Endometrial microvascular endothelial cells (primary cell): Measurements from ENCODE around the gene NINJ2. TPM values are rescaled to one million over a fixed set of nuclear protein-coding genes. Genes with fewer than 3 reads are reported as not detected.
"Not testable (repeated sequence)": the region's sequence is repeated elsewhere in the genome, so short reads cannot be mapped to it uniquely, and the experiment has no call there.

Source experiments
- in situ Hi-C: cut with HindIII; loops from 2 replicates; pipeline ENCODE4 v1.10.0; 2017; ENCODE audit warnings: low sequenced_read_pairs, low pct_unique_long_range_greater_than_20kb; ENCODE audit errors: inconsistent ontology term
- total RNA-seq: library from RNA; depleted of rRNA; stranded (reverse); fragments of >200 nt; gene quantifications from one replicate; pipeline ENCODE4 v1.2.3, GENCODE V29; 2015; ENCODE audit errors: inconsistent ontology term

Gene NINJ2
- total RNA-seq, 1 donor from 2014 or later, result 0.37 TPM

DNA sequence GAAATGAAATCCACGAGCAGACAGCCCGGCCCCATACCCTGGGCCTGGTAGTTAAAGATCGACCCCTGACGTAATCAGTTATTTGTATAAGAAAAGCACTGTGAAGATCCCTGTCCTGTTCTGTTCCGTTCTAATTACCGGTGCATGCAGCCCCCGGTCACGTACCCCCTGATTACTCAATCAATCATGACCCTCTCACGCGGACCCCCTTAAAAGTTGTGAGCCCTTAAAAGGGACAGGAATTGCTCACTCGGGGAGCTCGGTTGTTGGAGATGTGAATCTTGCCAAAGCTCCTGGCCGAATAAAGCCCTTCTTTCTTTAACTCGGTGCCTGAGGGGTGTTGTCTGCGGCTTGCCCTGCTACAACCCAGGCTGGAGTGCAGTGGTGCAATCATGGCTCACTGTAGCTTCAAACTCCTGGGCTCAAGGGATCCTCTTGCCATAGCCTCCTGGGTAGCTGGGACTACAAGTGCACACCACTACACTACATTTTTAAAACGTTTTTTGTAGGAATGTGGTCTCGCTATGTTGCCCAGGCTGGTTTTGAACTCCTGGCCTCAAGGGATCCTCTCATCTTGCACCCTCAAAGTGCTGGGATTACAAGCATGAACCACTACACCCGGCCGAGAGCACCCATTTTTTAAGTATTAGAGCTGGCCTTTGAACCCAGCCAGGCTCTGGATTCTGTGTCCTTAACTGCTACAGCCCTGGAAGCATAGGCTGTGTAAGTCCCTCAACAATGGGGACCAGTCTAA lies 85.1 kb downstream of the NINJ2 start:
- in situ Hi-C loops, result not testable (repeated sequence)

DNA sequence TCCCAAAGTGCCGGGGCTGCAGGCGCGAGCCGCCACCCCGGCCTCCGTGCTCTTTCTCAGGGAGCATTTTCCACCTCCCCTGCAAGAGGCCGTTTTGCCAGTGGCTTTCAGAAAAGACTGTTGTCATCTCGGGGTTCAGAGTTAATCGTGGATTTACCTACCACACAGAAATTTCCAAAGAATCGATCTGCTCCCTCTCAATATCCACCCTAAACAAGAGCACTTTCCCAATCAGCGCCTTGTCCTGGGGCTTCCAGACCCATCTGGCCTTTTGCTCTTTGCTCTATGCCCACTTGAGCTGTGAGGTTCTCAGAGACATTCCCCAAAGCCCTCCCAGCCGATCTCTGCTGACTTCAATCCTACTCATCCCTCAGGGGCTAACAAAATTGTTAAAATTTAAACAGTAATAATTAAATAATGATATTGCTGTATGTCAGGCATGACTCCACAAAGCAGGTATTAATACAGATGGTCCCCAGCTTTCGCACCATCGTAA lies 86.6 kb downstream of the NINJ2 start:
- in situ Hi-C loops, result no loop called here

DNA sequence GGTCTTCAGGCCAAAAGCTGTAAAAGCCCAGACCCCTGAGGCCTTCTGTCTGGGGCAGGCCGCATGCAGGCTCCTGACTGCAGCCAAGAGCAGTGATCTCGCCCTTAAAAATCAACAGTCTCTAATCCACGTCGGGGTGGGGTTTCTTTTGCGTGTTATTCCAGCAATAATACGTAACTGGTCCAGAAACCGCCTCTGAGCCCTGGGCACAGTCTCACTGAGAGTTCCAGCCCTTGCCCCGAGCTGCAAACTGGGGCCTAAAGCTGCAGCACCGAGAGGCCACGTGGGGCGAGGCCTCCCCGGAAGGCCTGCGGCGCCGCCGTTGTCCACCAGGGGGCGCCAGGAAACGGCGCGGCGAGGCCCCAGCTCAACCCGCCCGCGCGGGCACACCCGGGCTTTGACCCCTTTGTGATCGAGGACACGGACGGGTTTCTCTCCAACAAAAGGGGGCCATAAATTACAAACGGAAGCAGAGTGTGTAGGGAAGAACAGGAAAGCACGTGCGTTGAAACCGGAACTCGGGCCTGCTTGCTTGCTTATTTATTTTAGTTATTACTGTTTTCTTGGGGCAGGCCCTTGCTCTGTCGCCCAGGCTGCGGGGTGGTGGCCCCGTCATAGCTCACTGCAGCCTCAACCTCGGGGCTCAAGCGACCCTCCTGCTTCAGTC lies 87.2 kb downstream of the NINJ2 start:
- in situ Hi-C loops, result no loop called here

DNA sequence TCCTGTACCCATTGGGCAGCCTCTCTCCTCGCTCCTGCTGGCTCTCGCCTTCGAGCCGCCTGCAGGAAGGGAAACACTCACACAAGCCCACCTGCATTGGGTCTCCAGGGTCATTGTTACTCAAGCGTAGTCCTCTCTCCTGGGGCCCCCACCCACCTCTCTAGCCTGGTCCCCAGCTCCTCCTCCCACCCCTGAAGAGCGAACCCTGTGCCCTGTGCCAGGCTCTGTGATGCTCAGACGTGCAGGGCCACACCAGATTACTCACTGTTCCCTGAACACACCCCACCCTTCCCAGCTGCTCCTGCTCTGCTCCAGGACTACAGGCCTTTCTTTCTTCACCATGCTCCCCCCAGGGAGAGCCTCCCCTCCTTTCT lies 88.1 kb downstream of the NINJ2 start:
- in situ Hi-C loops, result no loop called here

DNA sequence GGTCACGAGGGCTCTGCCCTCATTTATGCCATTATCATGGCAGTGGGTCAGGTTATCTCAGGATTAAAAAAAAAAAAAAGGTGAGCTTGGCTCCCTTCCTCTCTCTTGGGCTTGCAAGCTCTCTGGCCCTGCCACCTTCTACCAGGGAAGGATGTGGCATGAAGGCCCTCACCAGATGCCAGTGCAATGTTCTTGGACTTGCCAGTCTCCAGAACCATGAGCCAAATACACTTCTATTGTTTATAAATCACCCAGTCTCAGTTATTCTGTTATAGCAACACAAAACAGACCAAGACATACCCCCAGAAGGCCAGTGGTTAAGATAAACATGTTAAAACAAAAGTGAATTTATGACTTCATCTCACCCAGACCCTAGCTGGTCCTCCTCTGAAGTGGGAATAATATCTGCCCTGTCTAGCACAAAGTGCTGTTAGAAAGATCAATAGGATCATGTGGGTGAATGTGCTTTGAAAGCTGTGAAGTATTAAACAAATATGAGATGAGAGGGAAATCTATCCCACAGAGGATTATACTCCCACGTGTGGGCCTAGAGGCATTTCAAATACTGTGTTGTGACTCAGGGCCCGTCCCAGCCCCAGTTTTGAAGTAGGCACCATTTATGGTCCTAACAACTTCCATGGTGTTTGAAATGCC lies 88.6 kb downstream of the NINJ2 start:
- in situ Hi-C loops, result no loop called here

DNA sequence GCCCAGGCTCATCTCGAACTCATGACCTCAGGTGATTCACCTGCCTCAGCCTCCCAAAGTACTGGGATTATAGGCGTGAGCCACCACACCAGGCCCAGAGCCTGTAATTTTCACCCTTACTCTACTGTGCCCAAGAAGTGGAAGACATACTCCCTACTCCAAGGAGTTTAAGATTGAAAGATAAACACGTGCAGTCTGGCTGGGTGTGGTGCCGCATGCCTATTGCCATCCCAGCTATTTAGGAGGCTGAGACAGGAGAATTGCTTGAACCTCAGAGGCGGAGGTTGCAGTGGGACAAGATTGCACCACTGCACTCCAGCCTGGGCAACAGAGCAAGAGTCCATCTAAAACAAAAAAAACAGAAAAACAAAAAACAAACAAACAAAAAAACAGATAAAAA lies 90.0 kb downstream of the NINJ2 start:
- in situ Hi-C loops, result no loop called here

DNA sequence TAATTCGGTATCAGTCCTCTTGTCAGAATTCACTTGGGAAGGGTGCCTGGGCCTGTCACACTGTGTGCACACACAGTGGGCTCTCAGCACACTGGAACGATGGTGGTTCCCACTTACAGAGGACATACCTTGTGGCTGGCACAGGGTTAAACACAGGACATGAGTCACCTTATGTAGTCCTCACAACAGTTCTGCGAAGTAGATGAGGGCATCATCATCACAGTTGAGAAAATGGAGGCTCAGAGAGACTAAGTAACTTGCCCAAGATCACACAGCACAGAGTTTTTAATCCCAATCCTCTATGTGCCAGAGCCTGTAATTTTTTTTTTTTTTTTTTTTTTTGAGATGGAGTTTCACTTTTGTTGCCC lies 90.7 kb downstream of the NINJ2 start:
- in situ Hi-C loops, result no loop called here

DNA sequence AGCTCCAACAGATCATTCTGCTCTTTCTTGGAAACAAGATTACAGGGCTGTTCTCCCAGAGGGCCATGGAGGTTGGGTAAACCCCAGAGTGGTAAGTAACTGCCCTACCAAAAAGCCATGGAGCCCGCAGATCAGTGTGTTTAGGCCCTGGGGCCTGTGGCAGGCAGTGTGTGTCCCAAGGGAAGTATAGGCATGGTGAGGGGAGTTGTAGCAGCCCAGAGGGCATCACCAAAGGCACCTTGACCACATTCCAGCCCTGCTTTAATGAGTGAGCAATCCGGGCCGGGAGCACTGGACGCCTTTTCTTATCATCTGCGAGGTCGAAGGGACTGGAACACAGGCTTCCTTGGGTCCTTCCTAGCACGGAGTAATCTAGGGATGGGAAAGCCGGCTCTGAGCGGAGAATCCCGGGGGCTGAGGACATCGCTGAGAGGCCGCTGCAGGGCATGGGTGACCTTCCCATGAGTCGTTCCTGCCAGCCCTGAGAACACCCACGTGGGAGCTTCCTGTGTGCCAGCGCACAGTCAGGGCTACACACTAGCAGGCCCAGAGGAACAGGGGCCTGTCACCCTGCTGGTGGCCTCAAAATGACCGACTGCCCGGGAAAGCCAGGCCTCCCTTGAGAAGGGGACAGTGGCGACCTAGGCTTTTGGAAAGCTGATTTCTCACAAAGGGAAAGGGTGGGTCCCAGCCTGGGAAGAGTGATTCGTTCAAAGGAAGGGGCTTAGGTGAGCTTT lies 91.3 kb downstream of the NINJ2 start:
- in situ Hi-C loops, result no loop called here

DNA sequence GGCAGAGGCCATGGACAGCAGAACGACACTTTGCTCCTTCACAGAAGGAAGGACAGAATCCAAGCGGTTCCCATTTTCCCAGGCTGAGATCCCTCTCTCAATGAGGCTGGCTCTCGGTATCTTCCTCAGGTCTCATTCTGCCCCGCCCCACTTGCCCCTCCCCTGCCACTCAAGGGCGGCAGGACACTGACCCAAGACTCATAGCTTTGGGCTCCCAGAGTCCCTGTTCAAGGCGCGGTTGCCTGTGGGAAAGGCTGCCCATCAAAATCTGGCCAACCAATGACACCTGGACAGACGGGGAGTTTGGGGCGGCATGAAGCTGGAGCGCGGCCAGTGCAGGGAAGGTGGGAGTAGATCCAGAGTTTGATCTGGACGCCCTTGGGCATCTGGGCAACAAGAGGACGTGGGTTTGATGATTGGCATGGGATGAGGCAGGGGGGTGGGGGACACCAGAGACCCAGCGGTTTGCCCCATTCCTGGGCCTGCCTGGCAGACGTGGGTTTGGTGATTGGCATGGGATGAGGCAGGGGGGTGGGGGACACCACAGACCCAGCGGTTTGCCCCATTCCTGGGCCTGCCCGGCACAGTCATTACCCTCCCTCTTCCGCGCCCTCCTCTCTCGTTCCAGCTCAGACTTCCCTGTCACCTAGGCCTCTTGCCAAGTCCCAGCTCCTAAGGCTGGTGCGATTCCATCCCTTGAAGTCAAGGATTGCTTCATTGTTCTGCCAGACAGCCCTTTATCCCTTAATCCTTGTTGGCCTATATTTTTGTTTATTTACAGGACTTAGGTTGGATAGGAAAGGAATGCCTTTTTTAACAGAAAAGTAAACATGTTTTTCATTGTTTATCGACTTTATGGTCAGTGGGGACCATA lies 92.1 kb downstream of the NINJ2 start:
- in situ Hi-C loops, result no loop called here

DNA sequence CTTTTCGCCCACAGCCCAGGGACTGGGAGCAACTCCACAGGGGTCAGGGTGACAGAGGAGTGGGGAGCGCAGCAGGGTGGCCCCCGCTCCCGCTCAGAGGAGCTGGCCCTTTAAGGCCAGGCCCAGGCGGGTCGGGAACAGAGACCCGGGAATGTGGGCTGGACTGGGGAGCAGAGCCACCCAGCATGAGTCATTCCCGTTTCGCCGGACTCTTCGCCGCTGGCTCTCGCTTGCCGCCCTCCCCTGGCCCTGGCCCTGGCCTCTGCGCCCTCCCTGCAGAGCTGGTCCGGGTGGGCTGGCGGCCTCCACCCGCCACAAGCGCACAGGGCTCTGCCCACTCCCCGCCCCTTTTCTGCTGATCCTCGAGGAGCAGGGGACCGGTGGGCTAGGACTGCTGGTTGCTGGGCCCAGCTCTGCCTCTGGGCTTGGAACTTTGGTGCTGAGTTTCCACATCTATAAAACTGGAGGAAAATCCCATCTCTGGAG lies 92.8 kb downstream of the NINJ2 start:
- in situ Hi-C loops, result no loop called here

DNA sequence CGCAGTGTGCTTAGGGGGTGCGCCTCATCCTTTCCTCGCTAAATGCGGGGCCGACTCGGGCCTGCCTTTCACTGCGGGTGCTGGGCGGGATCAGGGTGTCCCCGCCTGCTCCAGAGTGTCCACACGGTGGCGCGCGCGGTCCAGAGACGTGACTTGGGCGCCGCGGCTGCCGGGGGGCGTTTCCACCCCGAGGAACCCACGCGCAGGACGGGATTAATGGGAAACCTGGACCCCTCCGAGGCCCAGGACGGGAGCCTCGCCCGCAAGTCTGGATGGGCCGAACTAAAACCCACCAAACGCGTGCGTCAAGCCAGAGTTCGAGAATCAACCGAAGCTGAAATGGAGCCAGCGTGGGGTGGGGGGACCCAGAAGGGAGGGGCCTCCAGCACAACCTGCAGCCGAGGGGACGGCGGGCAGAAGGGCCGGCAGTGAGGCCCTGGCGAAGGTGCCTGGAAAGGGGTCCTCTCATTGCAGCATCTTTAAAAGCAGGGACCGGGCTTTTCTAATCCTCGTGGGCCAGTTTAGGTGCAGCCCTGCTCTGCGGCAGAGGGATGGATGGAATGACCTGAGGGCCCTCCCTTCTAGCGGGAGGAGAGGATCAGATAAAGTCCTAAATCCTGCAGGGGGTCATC lies 93.3 kb downstream of the NINJ2 start:
- in situ Hi-C loops, result loop anchor here (10.0 kb wide), 1 partner anchor 245 kb away; no protein-coding TSS in a partner anchor

DNA sequence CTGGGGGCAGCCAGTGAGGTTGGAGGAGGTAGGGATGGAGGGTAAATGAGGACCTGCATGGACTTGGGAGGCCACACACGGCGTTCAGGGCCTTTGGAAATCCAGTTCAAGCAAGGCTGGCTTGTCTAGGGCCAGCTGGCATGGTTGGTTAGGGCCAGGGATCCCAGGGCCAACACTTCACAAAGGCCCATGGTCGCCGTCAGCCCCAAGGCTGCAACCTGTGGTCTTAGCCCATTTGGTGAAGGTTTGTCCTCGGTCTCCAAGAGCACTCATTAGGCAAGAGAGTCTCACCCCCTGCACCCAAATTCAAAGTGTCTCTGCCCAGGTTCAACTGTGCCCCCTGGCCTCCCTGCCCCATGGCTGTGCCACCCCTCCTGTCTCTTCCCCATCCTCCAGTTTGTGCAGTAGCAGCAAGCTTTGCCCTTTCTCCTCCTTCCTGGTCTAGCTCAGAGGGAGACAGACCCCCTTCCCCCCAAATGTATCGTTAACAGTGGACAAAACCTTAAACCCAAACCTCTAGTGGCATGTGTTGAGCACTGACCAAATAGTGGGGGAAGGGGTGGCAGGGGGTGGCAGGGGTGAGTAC lies 94.1 kb downstream of the NINJ2 start:
- in situ Hi-C loops, result loop anchor here (10.0 kb wide), 1 partner anchor 246 kb away; no protein-coding TSS in a partner anchor

DNA sequence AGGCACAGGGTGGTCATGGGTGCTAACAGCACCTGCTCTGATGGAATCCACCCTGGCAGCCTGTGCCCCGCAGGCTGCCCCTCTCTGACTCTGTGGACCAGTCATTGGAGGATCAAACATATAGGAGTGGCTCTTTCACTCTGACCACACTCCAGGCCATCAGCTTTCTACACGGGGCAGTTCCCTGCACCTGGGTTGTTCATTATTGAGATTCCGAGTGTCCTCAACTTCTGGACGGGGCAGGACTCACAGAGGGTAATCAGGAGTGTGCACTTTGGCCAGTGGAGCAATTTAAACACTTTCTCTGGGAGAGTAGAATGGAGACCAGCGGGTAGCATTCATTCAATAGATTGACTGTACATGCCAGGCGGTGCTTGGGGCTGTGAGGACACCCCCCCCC lies 94.8 kb downstream of the NINJ2 start:
- in situ Hi-C loops, result loop anchor here (10.0 kb wide), 1 partner anchor 246 kb away; no protein-coding TSS in a partner anchor

DNA sequence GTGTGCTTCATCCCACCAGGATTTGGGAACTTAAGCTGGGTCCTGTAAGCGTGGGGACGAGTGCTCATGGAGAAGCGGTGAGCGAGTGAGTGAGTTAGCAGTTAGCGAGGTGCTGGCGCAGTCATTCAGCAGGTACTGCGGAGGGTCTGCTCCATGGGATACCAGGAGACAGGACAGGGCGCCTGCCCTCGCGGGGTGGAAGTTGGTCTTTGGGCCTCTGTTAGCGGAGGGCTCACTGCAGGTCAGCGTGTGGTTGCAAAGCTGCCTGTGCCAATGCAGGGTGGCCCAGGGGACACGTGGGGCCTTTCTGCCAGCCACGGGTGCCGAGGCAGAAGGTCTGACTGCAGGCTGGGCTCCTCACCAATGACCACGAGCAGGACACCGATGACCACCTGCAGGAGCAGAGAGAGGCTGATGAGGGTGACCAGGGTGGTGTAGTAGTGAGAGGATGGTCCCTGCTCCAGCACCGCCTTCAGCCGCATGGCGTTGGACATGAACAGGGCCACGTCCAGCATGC lies 97.6 kb downstream of the NINJ2 start:
- in situ Hi-C loops, result loop anchor here (10.0 kb wide), 1 partner anchor 249 kb away; no protein-coding TSS in a partner anchor

DNA sequence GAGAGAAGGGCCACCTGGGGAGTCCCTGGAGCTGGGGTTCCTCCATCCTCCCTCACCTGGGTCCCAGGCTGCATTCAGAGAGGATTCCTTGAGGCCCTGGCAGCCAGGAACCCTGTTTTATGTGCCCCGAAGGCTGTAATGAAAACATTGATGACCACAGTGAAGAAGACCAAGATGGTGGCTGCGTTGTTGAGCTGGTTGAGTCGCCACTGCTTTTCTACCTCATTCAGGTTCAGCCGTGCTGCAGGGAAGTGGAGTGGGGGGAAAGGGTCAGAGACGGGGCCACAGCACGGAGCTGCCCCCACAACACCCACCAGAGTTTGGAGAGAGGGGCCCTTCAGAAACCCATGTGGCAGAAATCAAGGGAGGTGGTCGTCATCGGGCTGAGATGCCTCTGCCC lies 98.1 kb downstream of the NINJ2 start:
- in situ Hi-C loops, result loop anchor here (10.0 kb wide), 1 partner anchor 250 kb away; no protein-coding TSS in a partner anchor

DNA sequence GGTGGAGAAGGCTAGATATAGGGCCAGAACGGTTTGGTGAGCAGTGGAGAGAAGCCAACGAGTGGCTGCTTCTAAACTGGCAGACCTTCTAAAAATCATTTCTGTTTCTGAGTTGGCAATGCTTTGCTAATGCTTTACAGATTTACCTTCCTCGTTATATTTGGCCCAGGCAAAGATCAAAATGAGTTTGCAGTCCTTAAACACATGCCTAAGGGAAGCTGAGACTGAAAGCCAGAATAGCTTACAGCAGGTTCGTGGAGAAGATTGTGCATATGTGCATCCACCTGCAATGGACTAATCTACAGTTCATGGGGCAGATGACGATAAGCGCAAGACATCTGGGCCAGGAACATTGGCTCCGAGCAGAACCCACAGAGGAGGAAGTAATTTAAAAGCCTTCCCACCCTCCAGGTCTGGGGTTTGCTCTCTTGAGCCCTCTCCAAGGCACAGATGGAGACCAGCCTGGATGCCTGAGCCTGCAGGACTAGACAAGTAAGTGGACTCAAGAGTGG lies 99.4 kb downstream of the NINJ2 start:
- in situ Hi-C loops, result loop anchor here (10.0 kb wide), 1 partner anchor 251 kb away; no protein-coding TSS in a partner anchor
